Brain microvascular endothelial cell (primary cell): ENCODE measurements around the gene TSEN34.
A peak's percentile ranks its signal among the peaks of the same experiment; 100 is the strongest.

Experiments used
- DNase-seq: peaks from one replicate; pipeline ENCODE4 v3.0.0-alpha.2; 2020
- H3K27ac ChIP-seq: fragments of 250-450 bp; sonication (Bioruptor Pico); 2 replicates; pipeline ENCODE4 v1.5.1; 2020; ENCODE audit warnings: mild to moderate bottlenecking, moderate library complexity
- H3K27me3 ChIP-seq: fragments of 250-450 bp; sonication (Bioruptor Pico); replicated peaks from 2 replicates; pipeline ENCODE4 v1.5.1; 2020; ENCODE audit warnings: mild to moderate bottlenecking
- H3K36me3 ChIP-seq: fragments of 250-450 bp; sonication (Bioruptor Pico); replicated peaks from 2 replicates; pipeline ENCODE4 v1.5.1; 2020; ENCODE audit warnings: mild to moderate bottlenecking
- H3K4me3 ChIP-seq: 2 replicates; pipeline ENCODE4 v1.5.1; 2011; ENCODE audit warnings: low read depth, mild to moderate bottlenecking, control low read depth, low read length, moderate library complexity
- CTCF ChIP-seq: IDR thresholded peaks from 2 replicates; pipeline ENCODE4 v1.5.1; 2011; ENCODE audit warnings: low read depth, mild to moderate bottlenecking, moderate library complexity, low read length, control low read depth, inconsistent platforms; ENCODE audit errors: missing control alignments
- in situ Hi-C: cut with HindIII; loops from 2 replicates; pipeline ENCODE4 v1.10.0; 2017; ENCODE audit warnings: low sequenced_read_pairs, low pct_ligation_motif_present

TSEN34 gene

GRCh38 chr19:54191011-54191810 is at the start of gene TSEN34:
Gene TSEN34 (plus strand): TSS chr19:54191308. CDS start chr19:54191365, 57 bp downstream.
- Histone ChIP-seq H3K4me3 (peak within 1 kb of the TSS; percentile 82), H3K27ac (peak within 1 kb of the TSS; percentile 98), H3K27me3 (no peaks in the 10 kb centered on the region), H3K36me3 (no peaks in the 10 kb centered on the region)
- DNase-seq, result peak; percentile 64
- TF ChIP-seq CTCF, result no peak
- in situ Hi-C loops, result no loop called here

- TF ChIP-seq CTCF, result no peak
- in situ Hi-C loops, result no loop called here
- Histone ChIP-seq H3K4me3 (no peak overlapping the region), H3K27ac (no peak overlapping the region), H3K36me3 (peaks cover 39% of the 10 kb centered on the region), H3K27me3 (no peaks in the 10 kb centered on the region)
- no peak for DNase-seq
Observed at GRCh38 chr19:54141356-54141755, 49.8 kb upstream of the TSEN34 start.

- Histone ChIP-seq H3K4me3 (no peak overlapping the region), H3K27me3 (no peaks in the 10 kb centered on the region), H3K36me3 (peaks cover 48% of the 10 kb centered on the region), H3K27ac (no peak overlapping the region)
- peak; percentile 3 for TF ChIP-seq CTCF
- DNase-seq, result no peak
- in situ Hi-C loops, result no loop called here
Observed at GRCh38 chr19:54142166-54142780, 48.8 kb upstream of the TSEN34 start.

- no peak overlapping the region for H3K4me3 ChIP-seq
- no peaks in the 10 kb centered on the region for H3K27me3 ChIP-seq
- in situ Hi-C loops, result no loop called here
- no peak for DNase-seq
- TF ChIP-seq CTCF, result no peak
- peaks cover 72% of the 10 kb centered on the region for H3K36me3 ChIP-seq
- no peak overlapping the region for H3K27ac ChIP-seq
Observed at GRCh38 chr19:54145541-54146158, 45.5 kb upstream of the TSEN34 start.

GRCh38 chr19:54147676-54148075 is 43.4 kb upstream of the TSEN34 start:
- TF ChIP-seq CTCF, result no peak
- Histone ChIP-seq H3K4me3 (no peak overlapping the region), H3K27me3 (no peaks in the 10 kb centered on the region), H3K27ac (no peak overlapping the region), H3K36me3 (peaks cover 88% of the 10 kb centered on the region)
- no peak for DNase-seq
- in situ Hi-C loops, result no loop called here
